Smooth muscle cell (in vitro differentiated cells): Measurements from ENCODE around the gene TNFAIP8. TPM values are rescaled to one million over a fixed set of nuclear protein-coding genes. Genes with fewer than 3 reads are reported as not detected.
A peak's percentile ranks its signal among the peaks of the same experiment; 100 is the strongest.

Experiments
- DNase-seq: peaks from one replicate; lab custom pipeline; 2025; ENCODE audit not compliant: unreplicated experiment; lab: John Stamatoyannopoulos, UW
- H2AFZ ChIP-seq: fragments of 200-600 bp; sonication (generic); 2 replicates; pipeline ENCODE4 v1.6.0; 2016; ENCODE audit warnings: antibody characterized with exemption, low read depth, mild to moderate bottlenecking
- H3F3A ChIP-seq: fragments of 200-600 bp; sonication (generic); 2 replicates; pipeline ENCODE4 v1.6.0; 2017; ENCODE audit warnings: antibody characterized with exemption, low read depth
- H3K27ac ChIP-seq: fragments of 200-600 bp; sonication (generic); 2 replicates; pipeline ENCODE4 v1.5.1; 2016; ENCODE audit warnings: low read depth, mild to moderate bottlenecking
- H3K27me3 ChIP-seq: fragments of 200-600 bp; sonication (generic); 2 replicates; pipeline ENCODE4 v1.6.1; 2016; ENCODE audit warnings: low read depth, mild to moderate bottlenecking
- H3K36me3 ChIP-seq: fragments of 200-600 bp; sonication (generic); 2 replicates; pipeline ENCODE4 v1.5.1; 2016; ENCODE audit warnings: low read depth
- H3K4me1 ChIP-seq: fragments of 200-600 bp; sonication (generic); 2 replicates; pipeline ENCODE4 v1.5.1; 2016; ENCODE audit warnings: low read depth
- H3K4me2 ChIP-seq: fragments of 200-600 bp; sonication (generic); 2 replicates; pipeline ENCODE4 v1.6.0; 2016; ENCODE audit warnings: mild to moderate bottlenecking
- H3K4me3 ChIP-seq: fragments of 200-600 bp; sonication (generic); 2 replicates; pipeline ENCODE4 v1.5.1; 2016; ENCODE audit warnings: mild to moderate bottlenecking
- H3K79me2 ChIP-seq: fragments of 200-600 bp; sonication (generic); 2 replicates; pipeline ENCODE4 v1.6.0; 2016; ENCODE audit warnings: low read depth, mild to moderate bottlenecking
- H3K9ac ChIP-seq: fragments of 200-600 bp; sonication (generic); 2 replicates; pipeline ENCODE4 v1.6.0; 2016; ENCODE audit warnings: low read depth
- H3K9me3 ChIP-seq: fragments of 200-600 bp; sonication (generic); replicated peaks from 2 replicates; pipeline ENCODE4 v1.5.1; 2016; ENCODE audit warnings: low read depth
- H4K20me1 ChIP-seq: fragments of 200-600 bp; sonication (generic); 2 replicates; pipeline ENCODE4 v1.6.0; 2016; ENCODE audit warnings: low read depth
- WGBS: methylation state at CpG from one replicate; pipeline ENCODE4 v1.1.7; 2016; ENCODE audit warnings: low lambda C conversion rate; 5-methylcytosine and 5-hydroxymethylcytosine counted together
- polyA plus RNA-seq: library from polyadenylated mRNA; unstranded; fragments of >200 nt; fragmentation: Nextera tagmentation; extraction: Ambion mirVana; gene quantifications from 2 replicates; pipeline ENCODE4 v1.2.1, GENCODE V29; 2016
- total RNA-seq: library from RNA; depleted of rRNA; stranded (reverse); fragments of >200 nt; gene quantifications from 2 replicates; pipeline ENCODE4 v1.2.3, GENCODE V29; 2014
- TF ChIP-seq, protein P1 (sequence below): fragments of 200-600 bp; sonication (generic); IDR thresholded peaks from 2 replicates; pipeline ENCODE4 v1.5.1; 2017; ENCODE audit warnings: borderline replicate concordance, mild to moderate bottlenecking, antibody characterized with exemption; ENCODE audit not compliant: insufficient read depth, poor library complexity, severe bottlenecking

TNFAIP8 gene
- total and polyA plus RNA-seq, 2 experiments from 2014 or later, result 15.7 to 81.2 TPM

DNA sequence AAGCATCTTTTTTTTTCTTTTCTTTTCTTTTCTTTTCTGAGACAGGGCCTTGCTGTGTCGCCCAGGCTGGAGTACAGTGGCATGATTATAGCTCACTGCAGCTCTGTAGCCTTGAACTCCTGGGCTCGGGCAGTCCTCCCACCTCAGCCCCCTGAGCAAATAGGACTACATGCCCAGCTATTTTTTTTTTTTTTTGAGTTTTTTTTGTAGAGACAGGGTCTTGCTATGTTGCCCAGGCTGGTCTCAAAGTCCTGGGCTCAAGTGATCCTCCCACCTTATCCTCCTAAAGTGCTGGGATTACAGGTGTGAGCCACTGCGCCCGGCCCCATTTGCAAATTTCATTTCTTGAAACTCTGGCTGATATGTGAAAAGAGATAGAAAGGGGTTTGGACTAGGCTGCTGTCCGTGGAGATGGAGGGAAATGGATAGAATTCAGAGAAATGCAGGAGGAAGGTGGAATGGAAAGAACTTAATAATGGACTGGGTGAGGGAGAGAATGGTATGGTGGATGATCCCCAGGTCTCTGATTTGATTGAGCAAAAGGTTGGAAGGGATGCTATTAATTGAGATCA, 32.9 kb downstream of the TNFAIP8 start:
- H3K36me3 ChIP-seq, result no peaks in the 10 kb centered on the region

DNA sequence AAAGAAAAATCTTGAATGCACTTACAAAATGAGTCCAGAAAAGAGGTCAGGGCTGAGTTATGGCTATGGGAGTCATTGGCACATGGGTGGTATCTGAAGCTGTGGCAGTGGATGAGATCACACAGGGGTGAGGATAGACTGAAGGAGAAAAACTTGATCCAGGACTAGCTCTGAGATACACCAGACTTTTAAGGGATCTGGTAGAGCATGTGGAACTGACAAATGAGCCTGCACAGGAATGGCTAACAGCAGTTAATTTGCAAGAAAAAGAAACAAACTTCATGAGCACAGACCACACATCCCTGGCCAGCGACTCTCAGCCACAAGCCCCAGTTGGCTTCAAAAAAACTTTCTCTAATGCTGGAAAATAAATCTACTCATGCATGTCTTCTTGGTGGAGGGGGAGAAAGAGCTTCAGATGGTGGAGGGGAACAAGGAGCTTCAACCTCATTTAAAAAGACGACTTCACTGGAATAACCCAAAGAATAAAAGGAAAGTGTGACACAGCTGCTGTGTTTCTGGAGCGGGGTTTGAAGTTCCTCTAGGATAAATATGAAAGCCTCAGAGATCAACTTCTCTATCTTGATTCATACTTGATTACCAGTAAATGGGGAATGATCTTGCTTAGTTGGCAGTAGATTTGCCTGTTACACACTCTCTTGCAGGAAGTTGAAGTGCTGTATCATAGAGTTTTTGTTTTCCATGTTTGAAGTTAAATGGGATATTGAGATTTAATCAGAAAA, 33.6 kb downstream of the TNFAIP8 start:
- peaks cover 27% of the 10 kb centered on the region for H3K4me1 ChIP-seq
- TF ChIP-seq, protein P1, sequence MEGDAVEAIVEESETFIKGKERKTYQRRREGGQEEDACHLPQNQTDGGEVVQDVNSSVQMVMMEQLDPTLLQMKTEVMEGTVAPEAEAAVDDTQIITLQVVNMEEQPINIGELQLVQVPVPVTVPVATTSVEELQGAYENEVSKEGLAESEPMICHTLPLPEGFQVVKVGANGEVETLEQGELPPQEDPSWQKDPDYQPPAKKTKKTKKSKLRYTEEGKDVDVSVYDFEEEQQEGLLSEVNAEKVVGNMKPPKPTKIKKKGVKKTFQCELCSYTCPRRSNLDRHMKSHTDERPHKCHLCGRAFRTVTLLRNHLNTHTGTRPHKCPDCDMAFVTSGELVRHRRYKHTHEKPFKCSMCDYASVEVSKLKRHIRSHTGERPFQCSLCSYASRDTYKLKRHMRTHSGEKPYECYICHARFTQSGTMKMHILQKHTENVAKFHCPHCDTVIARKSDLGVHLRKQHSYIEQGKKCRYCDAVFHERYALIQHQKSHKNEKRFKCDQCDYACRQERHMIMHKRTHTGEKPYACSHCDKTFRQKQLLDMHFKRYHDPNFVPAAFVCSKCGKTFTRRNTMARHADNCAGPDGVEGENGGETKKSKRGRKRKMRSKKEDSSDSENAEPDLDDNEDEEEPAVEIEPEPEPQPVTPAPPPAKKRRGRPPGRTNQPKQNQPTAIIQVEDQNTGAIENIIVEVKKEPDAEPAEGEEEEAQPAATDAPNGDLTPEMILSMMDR, result no peak
- H3K79me2 ChIP-seq, result peaks cover 79% of the 10 kb centered on the region
- H3F3A ChIP-seq, result peaks cover 27% of the 10 kb centered on the region
- H3K4me3 ChIP-seq, result peak overlapping the region; percentile 14
- H3K27ac ChIP-seq, result peak overlapping the region; percentile 72
- H3K9ac ChIP-seq, result no peak overlapping the region
- H3K9me3 ChIP-seq, result no peaks in the 10 kb centered on the region
- H2AFZ ChIP-seq, result no peak overlapping the region
- H3K36me3 ChIP-seq, result no peaks in the 10 kb centered on the region
- H3K27me3 ChIP-seq, result no peaks in the 10 kb centered on the region
- WGBS, result 13% methylated on average over 3 of the region's 3 CpGs
- H3K4me2 ChIP-seq, result peak overlapping the region; percentile 79
- peaks cover 76% of the 10 kb centered on the region for H4K20me1 ChIP-seq
- no peak for DNase-seq

More for the DNA sequence above, 32.9 kb downstream of the TNFAIP8 start:
- Histone ChIP-seq H3K4me2 (peak overlapping the region; percentile 79), H3K9ac (no peak overlapping the region), H3K4me1 (peaks cover 27% of the 10 kb centered on the region), H4K20me1 (peaks cover 79% of the 10 kb centered on the region), H3K27ac (peak overlapping the region; percentile 72), H3K4me3 (no peak overlapping the region), H3K9me3 (no peaks in the 10 kb centered on the region), H3K79me2 (peaks cover 80% of the 10 kb centered on the region), H3F3A (peaks cover 25% of the 10 kb centered on the region), H3K27me3 (no peaks in the 10 kb centered on the region), H2AFZ (no peak overlapping the region)
- TF ChIP-seq, protein P1, result no peak
- no peak for DNase-seq
- 94% methylated on average over 5 of the region's 5 CpGs for WGBS

- H3F3A ChIP-seq, result peaks cover 27% of the 10 kb centered on the region
- no peaks in the 10 kb centered on the region for H3K9me3 ChIP-seq
- no peak overlapping the region for H3K9ac ChIP-seq
- H3K4me3 ChIP-seq, result no peak overlapping the region
- no peaks in the 10 kb centered on the region for H3K36me3 ChIP-seq
- H4K20me1 ChIP-seq, result peaks cover 75% of the 10 kb centered on the region
- peaks cover 27% of the 10 kb centered on the region for H3K4me1 ChIP-seq
- DNase-seq, result no peak
- peaks cover 77% of the 10 kb centered on the region for H3K79me2 ChIP-seq
- H3K4me2 ChIP-seq, result no peak overlapping the region
- TF ChIP-seq, protein P1, result no peak
- no peaks in the 10 kb centered on the region for H3K27me3 ChIP-seq
- WGBS, result 100% methylated on average over 2 of the region's 2 CpGs
- H2AFZ ChIP-seq, result no peak overlapping the region
- peak overlapping the region; percentile 72 for H3K27ac ChIP-seq
Measured at GRCh38 chr5:119390404-119390803, 34.6 kb downstream of the TNFAIP8 start.
